ENCODE results near the gene ASIC4.

The ASIC4 gene

DNA sequence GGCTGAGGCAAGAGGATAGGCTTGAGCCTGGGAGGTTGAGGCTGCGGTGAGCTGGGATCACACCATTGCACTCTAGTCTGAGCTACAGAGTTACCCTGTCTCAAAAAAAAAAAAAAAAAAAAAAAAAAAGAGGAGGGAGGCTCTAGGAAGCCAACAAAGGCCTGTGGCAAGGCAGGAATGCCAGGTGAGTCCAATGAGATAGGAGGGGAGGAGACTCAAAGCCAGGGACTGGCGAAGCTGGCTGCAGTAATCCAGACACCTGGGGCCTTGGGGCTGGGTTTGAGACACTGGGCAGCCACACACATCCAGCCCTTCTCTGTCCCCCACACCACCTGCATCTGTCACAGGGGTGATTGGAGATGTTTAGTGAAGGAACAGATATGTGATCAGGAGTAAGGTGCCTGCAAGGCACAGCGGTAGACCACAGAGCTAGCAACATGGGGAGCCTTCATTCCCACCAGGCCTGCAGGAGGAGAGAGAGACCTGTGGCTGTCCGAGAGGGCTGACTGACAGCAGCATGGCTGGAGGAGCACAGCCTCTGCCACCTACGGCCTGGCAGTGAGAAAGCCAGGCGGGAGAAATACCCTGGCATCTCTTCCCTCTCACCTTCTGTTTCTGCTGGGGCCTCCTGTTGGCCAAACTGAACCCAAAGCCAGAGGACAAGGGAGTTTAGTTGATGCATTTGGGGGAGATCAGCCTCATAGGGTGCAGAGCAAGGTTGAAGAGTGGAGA is 19.8 kb downstream of the ASIC4 start:
- Histone ChIP-seq H3K36me3 (ENCODE audit: control insufficient read depth in 5 of 5, insufficient read depth in 5 of 5, low read length in 5 of 5) (peaks cover 0 to 2% (median 0%) of the 10 kb centered on the region in 5 donors), H3K9ac (ENCODE audit: low read length in 5 of 5) (no peak overlapping the region), H3K4me1 (ENCODE audit: control insufficient read depth in 5 of 5, insufficient read depth in 5 of 5, low read length in 5 of 5) (peaks cover 0 to 4% (median 3%) of the 10 kb centered on the region in 5 donors), H3K27me3 (ENCODE audit: control insufficient read depth in 5 of 5, insufficient read depth in 4 of 5, low read length in 5 of 5) (peaks cover 4 to 59% (median 56%) of the 10 kb centered on the region in 5 donors), H3K4me3 (ENCODE audit: low read depth in 1 of 5, low read length in 5 of 5) (no peak overlapping the region), H3K9me3 (ENCODE audit: control insufficient read depth in 5 of 5, low read length in 5 of 5) (no peaks in the 10 kb centered on the region), H3K27ac (ENCODE audit: low read depth, low read length) (no peak overlapping the region)

DNA sequence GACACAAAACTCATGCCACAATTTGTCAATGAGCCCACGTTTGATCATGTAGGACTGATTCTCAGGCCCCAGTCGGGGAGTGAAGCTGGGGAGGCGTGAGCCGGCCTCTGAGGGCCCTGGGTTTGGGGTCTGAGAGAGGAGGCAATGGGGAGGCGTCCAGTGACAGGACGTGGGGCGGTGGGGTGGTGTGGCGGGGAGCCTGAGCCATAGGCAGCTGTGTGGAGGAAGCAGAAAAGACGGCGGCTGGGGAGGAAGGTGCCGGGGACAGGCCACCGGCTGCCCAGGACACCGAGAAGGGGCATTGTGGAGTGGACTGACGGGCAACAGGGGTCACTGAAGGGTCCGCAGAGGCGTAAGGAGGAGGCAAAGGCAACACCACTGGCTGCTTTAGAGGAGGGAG is 22.1 kb downstream of the ASIC4 start:
- Histone ChIP-seq H3K36me3 (ENCODE audit: control insufficient read depth in 5 of 5, insufficient read depth in 5 of 5, low read length in 5 of 5) (peaks cover 0 to 23% (median 16%) of the 10 kb centered on the region in 5 donors), H3K9me3 (ENCODE audit: control insufficient read depth in 5 of 5, low read length in 5 of 5) (no peaks in the 10 kb centered on the region), H3K27ac (ENCODE audit: low read depth, low read length) (no peak overlapping the region), H3K27me3 (ENCODE audit: control insufficient read depth in 5 of 5, insufficient read depth in 4 of 5, low read length in 5 of 5) (peaks cover 0 to 48% (median 39%) of the 10 kb centered on the region in 5 donors), H3K4me1 (ENCODE audit: control insufficient read depth in 5 of 5, insufficient read depth in 5 of 5, low read length in 5 of 5) (peaks cover 0 to 1% (median under 1%) of the 10 kb centered on the region in 5 donors), H3K9ac (ENCODE audit: low read length in 5 of 5) (no peak overlapping the region), H3K4me3 (ENCODE audit: low read depth in 1 of 5, low read length in 5 of 5) (no peak overlapping the region)

DNA sequence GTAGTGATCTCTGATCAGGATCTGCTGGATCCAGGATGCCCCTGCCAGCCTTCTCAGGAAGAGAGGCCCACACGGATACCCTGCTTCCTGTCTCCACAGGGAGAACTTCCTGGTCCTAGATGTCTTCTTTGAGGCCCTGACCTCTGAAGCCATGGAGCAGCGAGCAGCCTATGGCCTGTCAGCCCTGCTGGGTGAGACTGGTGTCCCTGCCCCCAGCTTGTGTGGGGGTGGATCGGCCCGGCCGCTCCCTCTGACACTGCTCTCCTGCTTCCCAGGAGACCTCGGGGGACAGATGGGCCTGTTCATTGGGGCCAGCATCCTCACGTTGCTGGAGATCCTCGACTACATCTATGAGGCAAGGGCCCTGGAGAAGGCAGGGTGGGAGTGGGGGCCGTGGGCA is 22.7 kb downstream of the ASIC4 start:
- H3K27me3 ChIP-seq (ENCODE audit: control insufficient read depth in 5 of 5, insufficient read depth in 4 of 5, low read length in 5 of 5): peaks cover 0 to 47% (median 35%) of the 10 kb centered on the region in 5 donors
- H3K4me3 ChIP-seq (ENCODE audit: low read depth in 1 of 5, low read length in 5 of 5): no peak overlapping the region
- peaks cover 0 to 23% (median 16%) of the 10 kb centered on the region in 5 donors for H3K36me3 ChIP-seq (ENCODE audit: control insufficient read depth in 5 of 5, insufficient read depth in 5 of 5, low read length in 5 of 5)
- peaks cover 0 to 7% (median 6%) of the 10 kb centered on the region in 5 donors for H3K4me1 ChIP-seq (ENCODE audit: control insufficient read depth in 5 of 5, insufficient read depth in 5 of 5, low read length in 5 of 5)
- no peak overlapping the region for H3K27ac ChIP-seq (ENCODE audit: low read depth, low read length)
- H3K9ac ChIP-seq (ENCODE audit: low read length in 5 of 5): no peak overlapping the region
- H3K9me3 ChIP-seq (ENCODE audit: control insufficient read depth in 5 of 5, low read length in 5 of 5): no peaks in the 10 kb centered on the region

DNA sequence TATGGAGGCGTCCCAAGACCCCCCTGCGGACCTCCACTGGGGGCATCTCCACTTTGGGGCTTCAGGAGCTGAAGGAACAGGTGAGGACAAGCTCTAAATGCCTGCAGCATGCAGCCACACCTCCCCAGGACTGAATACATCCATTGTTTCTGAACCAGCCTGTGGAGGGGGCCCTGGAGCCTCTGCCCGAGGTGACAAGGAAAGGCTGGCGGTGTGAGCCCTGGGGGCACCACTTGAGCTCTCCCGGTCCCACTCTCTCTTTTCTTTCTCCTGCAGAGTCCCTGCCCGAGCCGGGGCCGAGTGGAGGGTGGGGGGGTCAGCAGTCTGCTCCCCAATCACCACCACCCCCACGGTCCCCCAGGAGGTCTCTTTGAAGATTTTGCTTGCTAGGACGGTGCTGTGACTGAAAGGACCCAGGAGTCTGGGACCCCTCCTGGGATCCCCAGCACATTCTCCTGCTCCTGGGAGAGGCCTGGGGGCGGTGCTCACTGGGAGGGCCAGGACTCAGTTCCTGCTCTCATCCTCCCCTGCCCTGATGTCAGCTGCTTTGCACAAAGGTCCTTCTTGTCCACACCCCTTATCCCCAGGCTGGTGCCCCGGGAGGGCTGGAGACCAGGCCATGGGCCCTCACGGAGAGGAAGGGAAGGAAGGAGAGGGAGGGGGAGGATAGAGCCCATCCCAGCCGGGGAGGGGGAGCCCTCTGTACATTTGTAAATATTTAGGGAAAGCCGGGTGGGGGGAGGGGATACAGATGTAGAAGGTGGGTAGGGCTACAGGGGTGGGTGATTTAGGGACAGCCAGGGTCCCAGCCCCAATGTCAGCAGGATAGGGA is 23.6 kb downstream of the ASIC4 start:
- peaks cover 4 to 16% (median 14%) of the 10 kb centered on the region in 5 donors for H3K4me1 ChIP-seq (ENCODE audit: control insufficient read depth in 5 of 5, insufficient read depth in 5 of 5, low read length in 5 of 5)
- no peak overlapping the region for H3K4me3 ChIP-seq (ENCODE audit: low read depth in 1 of 5, low read length in 5 of 5)
- peaks cover 0 to 39% (median 26%) of the 10 kb centered on the region in 5 donors for H3K27me3 ChIP-seq (ENCODE audit: control insufficient read depth in 5 of 5, insufficient read depth in 4 of 5, low read length in 5 of 5)
- H3K27ac ChIP-seq (ENCODE audit: low read depth, low read length): no peak overlapping the region
- peaks cover 0 to 23% (median 16%) of the 10 kb centered on the region in 5 donors for H3K36me3 ChIP-seq (ENCODE audit: control insufficient read depth in 5 of 5, insufficient read depth in 5 of 5, low read length in 5 of 5)
- no peak overlapping the region for H3K9ac ChIP-seq (ENCODE audit: low read length in 5 of 5)
- no peaks in the 10 kb centered on the region for H3K9me3 ChIP-seq (ENCODE audit: control insufficient read depth in 5 of 5, low read length in 5 of 5)

DNA sequence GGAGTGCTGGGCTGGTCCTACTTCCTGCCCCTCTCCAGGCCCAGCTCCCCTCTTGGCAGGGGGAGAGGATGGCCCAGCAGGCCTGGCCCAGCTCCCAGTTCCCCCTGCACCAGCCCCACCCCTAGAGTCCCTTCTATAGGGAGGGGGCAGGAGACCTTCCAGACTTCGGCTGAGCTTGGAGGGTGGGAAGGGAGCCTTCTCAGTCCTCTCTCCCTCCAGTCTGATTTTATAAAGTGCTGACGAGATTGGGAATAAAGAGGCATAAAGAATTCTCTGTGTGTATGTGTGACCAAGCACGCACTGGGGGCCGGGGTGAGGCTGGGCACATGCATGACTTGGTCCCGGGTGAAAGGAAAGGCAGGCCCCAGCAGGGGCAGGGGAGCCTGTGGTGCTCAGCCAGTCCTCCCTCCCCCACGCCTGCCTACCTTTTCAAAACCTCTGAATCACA is 24.2 kb downstream of the ASIC4 start:
- no peaks in the 10 kb centered on the region for H3K9me3 ChIP-seq (ENCODE audit: control insufficient read depth in 5 of 5, low read length in 5 of 5)
- peaks cover 4 to 20% (median 19%) of the 10 kb centered on the region in 5 donors for H3K4me1 ChIP-seq (ENCODE audit: control insufficient read depth in 5 of 5, insufficient read depth in 5 of 5, low read length in 5 of 5)
- peaks cover 0 to 23% (median 16%) of the 10 kb centered on the region in 5 donors for H3K36me3 ChIP-seq (ENCODE audit: control insufficient read depth in 5 of 5, insufficient read depth in 5 of 5, low read length in 5 of 5)
- peaks cover 0 to 35% (median 26%) of the 10 kb centered on the region in 5 donors for H3K27me3 ChIP-seq (ENCODE audit: control insufficient read depth in 5 of 5, insufficient read depth in 4 of 5, low read length in 5 of 5)
- H3K27ac ChIP-seq (ENCODE audit: low read depth, low read length): no peak overlapping the region
- H3K9ac ChIP-seq (ENCODE audit: low read length in 5 of 5): no peak overlapping the region
- no peak overlapping the region for H3K4me3 ChIP-seq (ENCODE audit: low read depth in 1 of 5, low read length in 5 of 5)

DNA sequence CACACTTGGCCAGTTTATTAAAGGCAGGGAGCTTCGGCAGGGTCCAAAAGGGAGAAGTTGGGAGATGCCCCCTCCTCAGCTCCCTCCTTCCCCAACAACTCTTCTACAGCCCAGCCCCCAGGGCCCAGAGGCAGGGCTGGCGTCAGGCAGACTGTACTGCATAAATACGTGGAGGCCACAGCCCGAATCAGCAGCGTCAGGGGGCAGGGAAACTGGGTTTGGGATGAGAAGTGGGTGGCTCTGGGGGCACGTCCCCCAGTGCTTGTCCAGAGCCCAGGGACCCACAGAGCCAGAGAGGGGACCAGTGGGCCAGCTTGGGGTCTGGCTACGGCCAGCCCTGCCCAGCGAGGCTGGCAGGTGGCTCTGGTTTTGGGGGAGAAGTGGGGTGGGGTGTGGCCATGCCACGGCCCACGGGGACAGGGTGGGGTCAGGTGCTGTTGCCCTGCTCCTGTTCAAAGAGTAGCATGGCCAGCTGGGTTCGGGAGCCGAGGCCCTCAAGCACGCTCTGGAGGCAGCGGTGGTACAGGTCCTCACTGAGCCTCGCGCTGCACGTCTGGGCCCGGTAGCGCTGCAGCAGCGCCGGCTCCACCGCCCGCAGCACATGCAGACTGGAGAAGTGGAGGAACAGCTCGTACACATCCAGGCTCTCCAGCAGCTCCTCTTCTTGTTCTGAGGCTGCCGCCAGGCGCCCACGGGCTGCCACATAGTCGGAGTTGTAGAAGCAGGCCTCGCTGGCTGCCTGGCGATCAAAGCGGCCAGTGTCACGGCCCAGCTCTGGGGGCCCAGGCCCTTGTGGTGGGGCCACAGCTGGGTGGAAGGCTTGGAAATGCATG is 24.9 kb downstream of the ASIC4 start:
- Histone ChIP-seq H3K4me3 (ENCODE audit: low read depth in 1 of 5, low read length in 5 of 5) (no peak overlapping the region), H3K36me3 (ENCODE audit: control insufficient read depth in 5 of 5, insufficient read depth in 5 of 5, low read length in 5 of 5) (peaks cover 0 to 23% (median 16%) of the 10 kb centered on the region in 5 donors), H3K9me3 (ENCODE audit: control insufficient read depth in 5 of 5, low read length in 5 of 5) (no peaks in the 10 kb centered on the region), H3K27ac (ENCODE audit: low read depth, low read length) (no peak overlapping the region), H3K9ac (ENCODE audit: low read length in 5 of 5) (no peak overlapping the region), H3K4me1 (ENCODE audit: control insufficient read depth in 5 of 5, insufficient read depth in 5 of 5, low read length in 5 of 5) (peaks cover 4 to 25% (median 24%) of the 10 kb centered on the region in 5 donors), H3K27me3 (ENCODE audit: control insufficient read depth in 5 of 5, insufficient read depth in 4 of 5, low read length in 5 of 5) (peaks cover 0 to 32% (median 24%) of the 10 kb centered on the region in 5 donors)

DNA sequence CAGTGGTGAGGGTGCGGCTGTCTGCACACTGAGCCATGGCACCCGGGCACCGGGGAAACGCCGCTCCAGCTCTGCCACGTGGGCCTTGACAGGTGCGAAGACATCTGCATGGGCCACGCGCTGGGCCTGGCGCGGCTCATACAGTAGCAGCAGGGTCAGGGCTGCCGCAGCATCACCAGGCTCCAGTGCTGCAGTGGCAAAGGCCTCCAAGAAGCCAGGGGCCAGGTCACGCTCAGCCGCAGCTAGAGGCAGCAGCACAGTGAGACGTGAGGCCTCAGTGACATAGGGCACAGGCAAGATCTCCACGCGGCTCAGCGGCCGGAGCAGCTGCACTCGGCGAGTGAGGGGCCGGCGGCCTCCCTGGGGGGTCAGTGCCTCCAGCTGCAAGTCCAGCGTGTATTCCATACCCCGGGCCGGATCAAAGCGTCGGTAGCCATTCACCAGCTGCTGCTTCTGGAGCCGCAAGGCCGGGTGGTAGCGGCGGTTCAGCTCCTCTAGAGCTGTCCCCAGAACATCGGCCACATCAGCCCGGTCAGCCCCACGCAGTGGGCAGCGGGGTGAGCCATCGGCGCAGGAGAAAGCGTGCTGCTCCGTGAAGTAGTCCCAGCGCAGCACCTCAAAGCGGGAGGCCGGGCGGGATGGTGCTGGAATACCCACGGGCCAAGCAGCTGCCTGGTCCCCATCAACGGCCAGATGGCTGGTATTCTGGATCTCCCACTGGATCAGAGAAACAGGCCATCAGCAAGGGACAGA is 25.8 kb downstream of the ASIC4 start:
- H3K4me3 ChIP-seq (ENCODE audit: low read depth in 1 of 5, low read length in 5 of 5): no peak overlapping the region
- H3K27ac ChIP-seq (ENCODE audit: low read depth, low read length): no peak overlapping the region
- H3K9ac ChIP-seq (ENCODE audit: low read length in 5 of 5): no peak overlapping the region
- H3K9me3 ChIP-seq (ENCODE audit: control insufficient read depth in 5 of 5, low read length in 5 of 5): no peaks in the 10 kb centered on the region
- H3K27me3 ChIP-seq (ENCODE audit: control insufficient read depth in 5 of 5, insufficient read depth in 4 of 5, low read length in 5 of 5): peaks cover 0 to 29% (median 20%) of the 10 kb centered on the region in 5 donors
- peaks cover 0 to 23% (median 16%) of the 10 kb centered on the region in 5 donors for H3K36me3 ChIP-seq (ENCODE audit: control insufficient read depth in 5 of 5, insufficient read depth in 5 of 5, low read length in 5 of 5)
- H3K4me1 ChIP-seq (ENCODE audit: control insufficient read depth in 5 of 5, insufficient read depth in 5 of 5, low read length in 5 of 5): peaks cover 4 to 30% (median 30%) of the 10 kb centered on the region in 5 donors

DNA sequence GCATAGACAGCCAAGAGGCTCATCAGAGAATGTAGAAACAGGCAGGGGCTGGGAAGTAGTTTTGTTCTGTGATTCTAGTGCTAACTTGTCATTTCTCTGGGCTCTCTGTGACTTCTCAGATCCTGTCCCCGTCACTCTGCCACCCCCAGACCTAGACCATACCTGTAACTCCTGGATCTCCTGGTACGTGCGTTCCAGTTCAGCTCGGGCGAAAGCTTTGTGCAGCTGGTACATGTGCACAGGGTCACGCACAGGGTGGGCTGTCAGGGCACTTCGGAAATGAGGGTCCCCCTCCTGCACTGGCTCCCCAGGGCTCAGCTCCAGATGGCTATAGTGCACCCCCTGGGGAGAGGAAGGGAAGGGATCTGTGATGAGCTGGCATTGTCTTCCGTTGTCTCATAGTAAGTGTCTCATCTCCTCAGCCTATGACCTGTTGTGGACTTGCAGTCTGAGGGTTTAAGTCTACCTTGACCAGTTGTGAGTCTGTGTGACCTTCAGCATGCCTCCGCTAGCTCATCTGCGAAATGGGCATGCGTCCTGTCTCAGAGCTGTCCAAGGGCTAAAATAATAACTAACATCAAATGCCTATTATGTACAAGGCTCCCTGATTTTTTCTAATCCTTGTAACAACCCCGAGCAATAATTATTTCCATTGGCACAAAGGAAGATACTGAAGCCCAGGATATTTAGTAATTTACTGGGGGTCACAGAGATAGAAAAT is 26.7 kb downstream of the ASIC4 start:
- no peak overlapping the region for H3K27ac ChIP-seq (ENCODE audit: low read depth, low read length)

More for the DNA sequence above, 26.7 kb downstream of the ASIC4 start:
- no peak overlapping the region for H3K4me3 ChIP-seq (ENCODE audit: low read depth in 1 of 5, low read length in 5 of 5)
- peaks cover 0 to 28% (median 15%) of the 10 kb centered on the region in 5 donors for H3K27me3 ChIP-seq (ENCODE audit: control insufficient read depth in 5 of 5, insufficient read depth in 4 of 5, low read length in 5 of 5)
- H3K9ac ChIP-seq (ENCODE audit: low read length in 5 of 5): no peak overlapping the region
- peaks cover 4 to 30% (median 30%) of the 10 kb centered on the region in 5 donors for H3K4me1 ChIP-seq (ENCODE audit: control insufficient read depth in 5 of 5, insufficient read depth in 5 of 5, low read length in 5 of 5)
- no peaks in the 10 kb centered on the region for H3K9me3 ChIP-seq (ENCODE audit: control insufficient read depth in 5 of 5, low read length in 5 of 5)
- peaks cover 0 to 23% (median 16%) of the 10 kb centered on the region in 5 donors for H3K36me3 ChIP-seq (ENCODE audit: control insufficient read depth in 5 of 5, insufficient read depth in 5 of 5, low read length in 5 of 5)
